ENCODE results near the gene SLC6A2.

The SLC6A2 gene

DNA sequence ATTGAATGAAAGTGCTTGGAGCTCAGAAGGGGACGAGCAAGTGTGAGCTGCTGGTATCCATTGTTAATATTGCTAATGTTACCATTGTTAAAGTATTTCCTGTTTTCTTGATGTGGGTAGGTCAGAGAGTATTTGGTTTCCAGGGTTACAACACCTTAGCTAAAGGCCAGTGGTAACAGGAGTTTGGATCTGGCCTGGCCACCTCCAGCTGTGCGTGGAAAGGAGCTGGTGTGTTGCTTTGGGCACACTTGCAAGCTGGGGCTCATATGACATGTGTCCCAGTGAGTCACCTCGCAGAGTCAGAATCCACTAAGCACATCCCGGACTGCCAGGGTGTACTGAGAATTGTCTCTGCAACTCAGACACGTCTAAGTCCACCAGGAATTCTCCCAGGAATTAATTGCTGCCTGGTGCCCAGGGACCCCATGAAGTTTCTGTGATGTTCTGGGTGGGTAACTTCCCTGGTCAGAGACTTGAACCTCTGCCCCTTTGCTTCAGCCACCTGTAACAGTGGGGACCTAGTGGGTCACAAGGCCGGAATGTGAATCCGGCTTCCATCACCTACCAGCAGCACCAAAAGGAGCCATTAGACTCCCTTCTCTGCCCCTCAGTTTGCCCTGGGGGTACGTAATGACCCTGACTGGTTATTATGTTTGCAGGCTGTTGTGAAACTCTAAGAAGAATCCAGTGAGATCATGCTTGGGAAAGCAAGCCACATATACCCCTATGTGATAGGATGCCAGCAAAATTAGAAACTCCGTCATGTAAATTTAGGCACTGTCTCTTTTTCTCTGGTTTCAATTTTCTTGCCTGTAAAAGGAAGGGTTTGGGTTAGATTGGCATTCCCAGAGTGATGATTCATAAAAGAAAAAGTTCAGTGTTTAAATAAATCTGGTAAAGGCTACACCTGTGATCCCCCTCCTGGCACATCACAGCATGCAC is 12.8 kb downstream of the SLC6A2 start:
- in situ Hi-C loops (cut with MboI; ENCODE audit: low sequenced_read_pairs) = no loop called here

DNA sequence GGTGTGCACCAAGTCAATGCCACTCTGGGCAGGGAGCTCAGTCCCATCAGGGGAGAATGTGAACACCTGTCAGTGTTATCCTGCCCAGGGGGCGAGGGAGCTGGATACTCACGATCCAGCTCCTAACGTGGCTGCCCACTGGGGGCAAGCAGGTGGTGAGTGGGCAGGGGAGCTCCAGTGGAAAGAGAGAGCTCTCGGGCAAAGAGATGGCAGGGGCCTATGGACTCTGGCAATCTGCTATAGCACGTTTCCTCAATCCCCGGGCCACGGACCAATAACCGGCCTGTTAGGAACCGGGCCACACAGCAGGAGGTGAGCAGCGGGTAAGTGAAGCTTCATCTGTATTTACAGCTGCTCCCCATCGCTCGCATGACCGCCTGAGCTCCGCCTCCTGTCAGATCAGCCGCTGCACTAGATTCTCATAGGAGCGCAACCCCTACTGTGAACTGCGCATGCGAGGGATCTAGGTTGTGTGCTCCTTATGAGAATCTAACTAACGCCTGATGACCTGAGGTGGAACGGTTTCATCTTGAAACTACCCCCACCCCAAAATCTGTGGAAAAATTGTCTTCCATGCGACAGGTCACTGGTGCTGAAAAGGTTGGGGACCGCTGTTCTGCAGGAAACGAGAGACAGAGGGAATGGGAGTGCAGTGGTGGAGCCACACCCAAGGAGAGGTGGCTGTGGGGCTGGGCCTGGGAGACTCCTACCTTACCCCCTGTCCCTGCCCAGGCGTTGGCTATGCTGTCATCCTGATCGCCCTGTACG is 15.6 kb downstream of the SLC6A2 start:
- in situ Hi-C loops (cut with MboI; ENCODE audit: low sequenced_read_pairs) = no loop called here

DNA sequence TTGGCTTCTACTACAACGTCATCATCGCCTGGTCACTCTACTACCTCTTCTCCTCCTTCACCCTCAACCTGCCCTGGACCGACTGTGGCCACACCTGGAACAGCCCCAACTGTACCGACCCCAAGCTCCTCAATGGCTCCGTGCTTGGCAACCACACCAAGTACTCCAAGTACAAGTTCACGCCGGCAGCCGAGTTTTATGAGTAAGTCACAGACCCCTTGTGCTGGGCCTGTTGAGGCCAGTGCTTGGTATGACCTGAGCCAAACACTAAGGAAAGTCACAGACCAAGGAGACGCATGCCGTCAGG is 16.1 kb downstream of the SLC6A2 start:
- in situ Hi-C loops (cut with MboI; ENCODE audit: low sequenced_read_pairs) = no loop called here

DNA sequence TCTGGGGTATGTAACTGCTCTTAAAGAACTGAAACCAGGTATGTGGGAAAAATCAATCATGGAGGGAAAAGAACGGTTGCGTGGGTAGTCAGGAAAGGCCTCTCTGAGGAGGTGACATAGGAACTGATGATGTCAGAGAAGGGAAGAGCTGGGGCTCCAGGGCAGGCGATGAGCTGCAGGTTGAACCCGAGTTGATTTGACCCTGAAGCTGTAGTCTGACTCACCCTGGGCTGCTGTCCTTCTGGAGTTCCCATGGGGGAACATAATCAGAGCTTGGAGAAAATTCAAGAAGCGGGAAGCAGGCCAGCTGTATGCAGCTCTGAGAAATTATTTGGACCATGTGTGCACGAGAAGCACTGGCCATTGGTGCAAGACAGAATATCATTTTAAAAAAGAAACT is 16.7 kb downstream of the SLC6A2 start:
- in situ Hi-C loops (cut with MboI; ENCODE audit: low sequenced_read_pairs) = no loop called here

DNA sequence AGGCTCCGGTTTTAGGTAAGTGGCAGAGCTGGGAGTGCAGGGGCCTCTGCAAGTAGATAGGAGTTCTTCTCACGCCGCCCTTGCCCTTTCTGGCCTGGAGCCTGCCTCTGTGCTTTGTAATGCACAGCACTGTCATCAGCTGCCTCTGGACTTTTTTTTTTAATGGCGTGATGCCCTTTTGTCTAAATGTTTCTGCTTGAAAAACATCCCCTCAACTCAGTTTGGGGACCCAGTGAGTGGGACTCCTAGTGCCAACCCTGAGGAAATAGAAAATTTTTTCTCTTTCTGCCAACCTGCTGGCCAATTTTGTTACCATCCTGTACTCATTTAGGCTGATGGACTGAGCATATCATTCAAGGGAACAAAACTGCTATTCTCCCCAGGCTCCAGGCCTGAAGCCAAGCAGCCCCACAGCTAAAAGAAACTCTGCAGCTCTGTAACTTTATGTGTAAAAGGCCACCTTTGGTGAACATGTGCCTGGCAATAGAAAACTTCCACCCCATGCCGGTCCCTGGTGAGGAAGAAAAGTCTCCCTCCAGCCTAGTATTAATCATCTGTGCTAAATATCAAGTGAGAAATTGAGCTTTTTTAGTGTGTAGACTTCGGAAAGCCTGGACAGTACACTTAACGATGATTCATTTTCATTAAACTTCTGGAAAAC is 22.5 kb downstream of the SLC6A2 start:
- in situ Hi-C loops (cut with MboI; ENCODE audit: low sequenced_read_pairs) = no loop called here

DNA sequence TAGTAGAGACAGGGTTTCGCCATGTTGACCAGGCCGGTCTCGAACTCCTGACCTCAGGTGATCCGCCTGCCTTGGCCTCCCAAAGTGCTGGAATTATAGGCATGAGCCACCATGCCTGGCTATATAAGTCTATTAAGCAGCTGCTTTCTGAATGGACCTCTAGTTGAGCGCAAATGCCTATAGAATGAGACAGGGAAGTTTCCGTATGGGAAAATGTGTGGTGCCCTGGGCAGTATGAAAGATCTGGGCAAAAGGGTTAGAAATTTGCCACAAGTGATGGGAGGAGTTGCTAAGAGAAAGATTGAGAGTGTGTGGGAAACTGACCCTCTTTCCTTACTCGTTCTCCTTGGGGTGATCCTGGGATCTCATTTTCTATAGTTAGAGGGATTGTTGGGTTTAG is 26.3 kb downstream of the SLC6A2 start:
- in situ Hi-C loops (cut with MboI; ENCODE audit: low sequenced_read_pairs) = no loop called here

DNA sequence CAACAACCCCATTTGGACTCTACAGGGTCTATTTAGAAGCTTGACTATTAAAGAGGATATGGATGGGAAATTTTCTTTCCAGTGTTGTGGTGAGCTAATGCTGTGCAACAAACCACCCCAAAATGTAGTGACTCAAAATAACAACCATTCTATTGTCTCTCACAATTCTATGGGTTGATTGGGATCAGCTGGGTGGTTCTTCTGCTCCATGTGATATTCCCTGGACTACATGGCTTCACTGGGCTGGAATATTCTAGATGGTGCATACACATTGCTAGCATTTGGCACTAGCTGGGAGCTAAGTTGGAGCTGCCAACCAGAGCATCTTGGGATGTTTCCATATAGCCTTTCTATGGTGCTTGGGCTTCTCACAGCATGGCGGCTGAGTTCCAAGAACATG is 30.2 kb downstream of the SLC6A2 start:
- in situ Hi-C loops (cut with MboI; ENCODE audit: low sequenced_read_pairs) = no loop called here

DNA sequence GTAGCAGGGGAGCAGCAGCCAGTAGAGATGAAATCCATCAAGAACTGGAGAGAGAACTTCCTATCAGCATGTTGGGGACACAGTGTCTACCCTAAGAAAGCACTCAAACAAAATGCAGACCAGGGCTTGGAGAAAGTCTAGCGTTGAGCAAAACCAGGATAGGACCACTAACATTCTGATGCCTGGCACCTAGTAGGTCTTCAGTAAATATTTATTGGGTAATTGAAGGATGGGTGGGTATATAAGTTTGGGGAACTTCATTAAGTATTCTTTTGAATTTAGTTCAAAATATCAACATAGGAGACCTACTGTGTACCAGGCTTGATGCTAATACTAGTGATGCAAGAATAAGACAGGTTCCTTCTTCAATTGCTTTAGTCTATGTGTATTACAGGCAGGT is 30.9 kb downstream of the SLC6A2 start:
- in situ Hi-C loops (cut with MboI; ENCODE audit: low sequenced_read_pairs) = no loop called here

DNA sequence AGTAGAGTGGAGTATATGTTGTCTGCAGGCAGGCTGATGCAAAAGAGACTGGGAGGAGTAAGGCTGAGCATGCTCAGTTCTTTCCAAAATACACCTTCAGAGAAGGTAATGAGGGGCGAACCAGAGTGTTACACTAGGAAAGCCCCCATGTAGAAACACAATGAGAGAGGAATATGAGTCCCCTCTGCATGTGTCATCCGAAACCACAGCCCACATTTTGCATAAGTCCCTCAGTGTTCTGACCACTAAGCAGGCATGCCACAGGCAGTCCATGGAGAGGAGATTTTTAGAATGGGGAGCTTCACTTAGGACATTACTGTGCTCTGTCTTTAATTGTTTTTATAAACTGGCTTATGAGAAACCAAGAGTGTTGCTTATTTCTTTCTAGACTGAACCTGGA is 32.0 kb downstream of the SLC6A2 start:
- in situ Hi-C loops (cut with MboI; ENCODE audit: low sequenced_read_pairs) = no loop called here

DNA sequence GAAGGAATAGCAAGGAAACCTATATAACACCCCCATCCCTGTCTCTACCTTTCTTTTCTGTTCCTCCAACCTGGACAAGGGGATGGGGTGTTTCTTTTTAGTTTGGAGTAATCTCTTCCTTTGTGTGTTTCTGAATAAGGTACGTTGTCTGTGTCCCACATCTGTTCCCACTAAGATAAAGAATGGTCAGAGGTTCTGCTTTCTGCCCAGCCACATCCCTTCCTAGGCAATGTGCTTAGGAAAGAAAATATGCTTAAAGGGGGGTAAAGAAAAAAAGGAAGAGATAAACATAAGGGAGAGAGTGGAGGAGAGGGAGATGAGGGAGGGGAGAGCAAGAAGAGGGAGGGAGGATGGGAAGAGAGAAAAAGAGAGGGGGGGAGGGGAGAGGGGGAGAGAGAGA is 35.1 kb downstream of the SLC6A2 start:
- in situ Hi-C loops (cut with MboI; ENCODE audit: low sequenced_read_pairs) = no loop called here

DNA sequence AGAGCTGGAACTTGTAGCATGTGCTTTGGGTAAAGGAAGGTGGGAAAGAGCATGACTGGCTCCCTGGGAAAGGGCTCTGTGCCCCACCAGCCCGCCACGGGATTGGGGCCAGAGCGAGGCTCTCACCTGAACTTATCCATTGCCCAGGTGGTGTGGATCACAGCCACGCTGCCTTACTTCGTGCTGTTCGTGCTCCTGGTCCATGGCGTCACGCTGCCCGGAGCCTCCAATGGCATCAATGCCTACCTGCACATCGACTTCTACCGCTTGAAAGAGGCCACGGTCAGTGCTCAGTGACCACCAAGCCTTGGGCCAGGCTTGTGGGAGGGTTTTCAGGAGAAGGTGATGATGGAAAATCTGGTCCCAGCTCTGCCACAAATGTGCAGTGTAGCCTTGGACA is 36.0 kb downstream of the SLC6A2 start:
- in situ Hi-C loops (cut with MboI; ENCODE audit: low sequenced_read_pairs) = no loop called here

DNA sequence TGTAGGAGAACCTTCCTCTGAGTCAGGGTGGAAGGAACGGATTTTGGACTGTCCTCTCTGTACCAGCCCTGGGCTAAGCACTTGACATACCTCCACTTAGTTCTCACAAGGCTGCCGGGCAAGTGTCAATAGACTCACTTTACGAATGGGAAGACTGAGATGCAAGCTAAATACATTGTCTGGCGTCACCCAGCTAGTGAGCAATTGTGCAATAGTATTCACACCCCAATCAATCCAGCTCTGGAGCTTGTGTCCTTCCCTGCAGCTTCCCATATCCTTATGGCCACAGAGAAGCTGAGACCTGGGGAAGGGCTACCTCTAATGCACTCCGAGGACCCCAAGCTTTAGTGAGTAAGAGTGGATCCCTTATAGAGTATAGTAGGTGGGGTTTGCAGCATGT is 39.8 kb downstream of the SLC6A2 start:
- in situ Hi-C loops (cut with MboI; ENCODE audit: low sequenced_read_pairs) = no loop called here

DNA sequence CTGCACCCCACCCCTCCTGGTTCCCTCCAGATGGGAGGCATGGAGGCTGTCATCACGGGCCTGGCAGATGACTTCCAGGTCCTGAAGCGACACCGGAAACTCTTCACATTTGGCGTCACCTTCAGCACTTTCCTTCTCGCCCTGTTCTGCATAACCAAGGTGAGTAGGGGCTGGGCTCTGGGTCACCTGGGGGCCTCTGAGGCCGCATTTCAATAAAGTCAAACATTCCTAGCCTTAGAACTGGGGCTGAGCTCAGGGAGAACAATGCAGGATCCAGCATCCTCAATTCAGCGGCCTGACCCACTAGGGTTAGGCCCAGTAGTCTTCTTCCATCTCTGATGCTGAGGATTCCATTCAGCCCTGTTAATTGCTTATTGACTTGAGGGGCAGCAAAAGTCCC is 42.1 kb downstream of the SLC6A2 start:
- in situ Hi-C loops (cut with MboI; ENCODE audit: low sequenced_read_pairs) = no loop called here

DNA sequence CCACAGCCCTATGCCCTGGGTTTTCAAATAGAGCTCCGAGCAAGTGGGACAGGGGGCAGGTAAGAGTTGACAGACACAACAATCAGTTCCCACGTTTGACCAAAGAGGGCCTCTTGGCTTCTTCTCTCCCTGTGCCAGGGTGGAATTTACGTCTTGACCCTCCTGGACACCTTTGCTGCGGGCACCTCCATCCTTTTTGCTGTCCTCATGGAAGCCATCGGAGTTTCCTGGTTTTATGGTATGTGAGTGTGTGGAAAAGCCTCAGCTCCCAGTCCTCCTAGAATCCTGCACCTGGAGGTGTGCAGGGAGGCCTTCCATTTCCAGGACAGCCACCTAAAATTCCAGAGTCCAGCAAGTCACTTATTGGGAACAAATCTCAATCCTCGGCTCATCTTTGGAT is 42.5 kb downstream of the SLC6A2 start:
- in situ Hi-C loops (cut with MboI; ENCODE audit: low sequenced_read_pairs) = no loop called here

DNA sequence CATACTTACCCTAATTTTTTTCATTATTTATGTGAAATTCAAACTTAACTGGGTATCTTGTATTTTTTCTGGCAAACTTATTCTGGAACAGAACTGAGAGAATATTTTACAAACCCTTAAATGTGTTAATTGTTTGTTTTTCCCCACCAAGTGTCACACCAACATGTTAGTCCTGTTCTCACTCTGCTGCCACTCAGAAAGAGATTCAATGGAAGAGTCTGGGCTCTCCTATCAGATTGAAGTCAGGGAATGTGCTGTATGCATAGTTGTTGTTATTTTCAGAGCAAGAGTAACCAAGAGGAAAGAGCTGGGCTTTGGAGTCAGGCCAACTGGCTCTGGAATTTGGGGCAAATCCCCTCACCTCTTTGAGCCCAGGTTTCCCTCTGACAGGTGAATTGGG is 43.2 kb downstream of the SLC6A2 start:
- in situ Hi-C loops (cut with MboI; ENCODE audit: low sequenced_read_pairs) = no loop called here

DNA sequence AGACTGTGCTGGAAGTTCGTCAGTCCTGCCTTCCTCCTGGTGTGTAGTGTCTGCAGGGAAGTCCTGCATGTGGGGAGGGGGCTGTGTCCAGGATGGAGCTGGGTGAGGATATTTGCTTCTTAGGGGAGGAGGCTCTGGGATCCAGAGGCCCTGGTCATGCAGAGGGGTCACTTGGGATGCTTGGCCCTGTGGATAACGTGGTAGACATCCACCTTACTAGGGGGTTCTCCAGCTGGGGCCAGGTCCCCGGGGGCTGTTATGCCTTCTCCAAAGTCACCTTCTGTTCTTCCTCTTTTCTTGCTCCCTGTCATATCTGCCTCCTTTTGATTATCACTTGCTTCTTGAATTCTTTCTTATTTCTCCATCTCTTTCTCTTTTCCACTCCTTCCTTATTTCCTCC is 43.8 kb downstream of the SLC6A2 start:
- in situ Hi-C loops (cut with MboI; ENCODE audit: low sequenced_read_pairs) = loop anchor here (25.0 kb wide), 1 partner anchor 138 kb away; the partner anchor contains the start of gene CES1

DNA sequence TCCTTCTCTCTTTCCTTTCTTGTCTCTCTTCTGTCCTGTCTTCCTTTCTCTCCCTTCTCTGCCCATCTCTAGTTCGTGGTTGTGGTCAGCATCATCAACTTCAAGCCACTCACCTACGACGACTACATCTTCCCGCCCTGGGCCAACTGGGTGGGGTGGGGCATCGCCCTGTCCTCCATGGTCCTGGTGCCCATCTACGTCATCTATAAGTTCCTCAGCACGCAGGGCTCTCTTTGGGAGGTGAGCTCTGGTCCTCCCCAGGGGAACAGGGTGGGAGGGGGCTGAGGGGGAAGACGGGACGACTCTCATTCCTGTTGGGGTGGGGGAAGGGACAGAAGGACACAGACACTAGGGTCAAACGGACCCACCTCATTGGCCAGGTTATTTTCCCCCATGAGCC is 44.3 kb downstream of the SLC6A2 start:
- in situ Hi-C loops (cut with MboI; ENCODE audit: low sequenced_read_pairs) = loop anchor here (25.0 kb wide), 1 partner anchor 137 kb away; the partner anchor contains the start of gene CES1

DNA sequence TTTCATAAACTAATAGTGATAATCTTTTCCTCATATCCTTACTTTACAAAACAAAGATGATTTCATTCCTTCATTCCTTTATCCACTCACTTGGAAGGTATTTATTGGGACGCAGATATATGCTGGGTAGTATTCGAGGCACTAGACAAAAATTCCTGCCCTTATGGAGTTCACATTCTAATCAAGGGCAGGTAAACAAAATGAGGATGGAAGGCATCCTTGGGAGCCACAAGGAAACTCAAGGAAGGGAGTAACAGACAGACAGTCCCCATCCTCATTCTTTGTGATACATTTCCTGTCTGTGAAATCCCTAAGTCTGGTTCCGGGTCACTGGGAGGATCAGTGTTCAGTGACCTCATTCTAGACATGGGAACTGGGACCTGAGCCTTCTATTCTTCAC is 45.2 kb downstream of the SLC6A2 start:
- in situ Hi-C loops (cut with MboI; ENCODE audit: low sequenced_read_pairs) = loop anchor here (25.0 kb wide), 1 partner anchor 136 kb away; the partner anchor contains the start of gene CES1

DNA sequence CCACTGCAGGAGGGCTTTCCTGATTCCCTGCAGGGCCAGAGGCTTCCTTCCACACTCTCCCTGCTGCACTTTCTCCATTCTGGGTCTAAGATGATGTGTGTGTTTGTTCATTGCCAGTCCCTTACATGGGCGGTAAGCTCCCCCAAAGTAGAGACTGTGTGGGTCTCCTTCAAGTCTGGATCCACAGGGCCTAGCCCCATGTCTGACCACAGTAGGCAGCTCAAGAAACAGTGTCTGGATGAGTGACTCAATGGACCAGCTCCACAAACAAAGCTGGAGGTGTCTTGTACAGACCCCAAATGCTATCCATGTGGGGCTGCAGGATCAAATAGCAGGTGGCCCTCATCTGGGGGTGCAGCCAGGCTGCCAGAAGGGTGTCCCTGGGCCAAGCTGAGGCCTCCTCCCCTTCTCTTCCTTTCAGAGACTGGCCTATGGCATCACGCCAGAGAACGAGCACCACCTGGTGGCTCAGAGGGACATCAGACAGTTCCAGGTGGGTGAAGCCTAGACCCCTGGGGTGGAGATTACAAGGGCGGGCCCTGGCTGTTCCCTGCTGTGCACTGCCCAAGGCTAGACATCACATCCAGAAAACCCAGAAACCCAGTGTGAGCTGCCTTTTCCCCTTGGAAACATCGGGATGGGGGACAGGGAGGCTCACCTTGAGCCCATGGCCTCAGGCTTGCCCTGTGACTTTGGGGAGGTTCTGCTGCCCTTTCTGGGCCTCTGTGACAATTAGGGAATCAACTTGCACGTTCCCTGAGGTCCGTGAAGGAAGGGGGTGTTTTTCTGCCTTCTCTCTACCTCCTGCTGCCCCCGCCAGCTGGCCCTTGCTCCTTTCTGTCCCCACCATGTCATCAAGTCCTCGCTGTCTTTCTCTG is 45.9 kb downstream of the SLC6A2 start:
- in situ Hi-C loops (cut with MboI; ENCODE audit: low sequenced_read_pairs) = loop anchor here (25.0 kb wide), 1 partner anchor 136 kb away; the partner anchor contains the start of gene CES1
